Ascending aorta (tissue), 2 donors: Measurements from ENCODE around the gene KRT3. TPM values are rescaled to one million over a fixed set of nuclear protein-coding genes. Genes with fewer than 3 reads are reported as not detected.

ENCODE experiments used
- DNase-seq, 2 donors: peaks; one replicate each; pipeline ENCODE4 v3.0.0-alpha.2; 2019; ENCODE audit warnings: low spot score in 2 of 2
- H3K27ac ChIP-seq, 2 donors: fragments of 200-600 bp; sonication (generic); one replicate each; pipeline ENCODE4 v1.5.1; 2016 to 2017; ENCODE audit warnings: mild to moderate bottlenecking in 1 of 2
- H3K27me3 ChIP-seq: fragments of 200-600 bp; sonication (generic); one replicate; pipeline ENCODE4 v1.5.1; 2017
- H3K36me3 ChIP-seq, 2 donors: fragments of 200-600 bp; sonication (generic); one replicate each; pipeline ENCODE4 v1.5.1; 2016
- H3K4me1 ChIP-seq, 2 donors: fragments of 200-600 bp; sonication (generic); one replicate each; pipeline ENCODE4 v1.5.1; 2016 to 2017; ENCODE audit warnings: mild to moderate bottlenecking in 1 of 2
- H3K4me3 ChIP-seq, 2 donors: fragments of 200-600 bp; sonication (generic); one replicate each; pipeline ENCODE4 v1.5.1; 2016 to 2017; ENCODE audit warnings: mild to moderate bottlenecking in 1 of 2
- H3K9me3 ChIP-seq, 2 donors: fragments of 200-600 bp; sonication (generic); one replicate each; pipeline ENCODE4 v1.5.1; 2016
- CTCF ChIP-seq, 3 experiments: fragments of 200-600 bp in 2 of 3; fragments of 450-650 bp in 1 of 3; sonication (generic) in 2 of 3; IDR thresholded peaks; one replicate each; pipeline ENCODE4 v1.5.1; 2016 to 2019; ENCODE audit warnings: antibody characterized with exemption in 3 of 3, mild to moderate bottlenecking in 1 of 3, moderate library complexity in 1 of 3
- intact Hi-C: fragments of 100-400 bp; cut with DNase I; formaldehyde crosslinking; loops from one replicate; pipeline ENCODE4 v1.15.1; 2023
- total RNA-seq: library from RNA; depleted of rRNA; stranded (reverse); fragments of >200 nt; gene quantifications from one replicate; pipeline ENCODE4 v1.1.0, GENCODE V29; 2016

Gene KRT3
- total RNA-seq, 1 donor from 2014 or later: not detected

GRCh38 chr12:52837413-52837741 lies 41.5 kb upstream of the KRT3 start:
- no peak for DNase-seq
- intact Hi-C loops: no loop called here
- no peak for TF ChIP-seq CTCF (IDR thresholded peaks at IDR 0.05)
- Histone ChIP-seq H3K4me3 (no peak overlapping the region), H3K27me3 (no peaks in the 10 kb centered on the region), H3K9me3 (no peaks in the 10 kb centered on the region), H3K4me1 (no peaks in the 10 kb centered on the region), H3K27ac (no peak overlapping the region), H3K36me3 (no peaks in the 10 kb centered on the region)

- no peak for DNase-seq
- intact Hi-C loops: no loop called here
- TF ChIP-seq CTCF (IDR thresholded peaks at IDR 0.05): no peak
- Histone ChIP-seq H3K4me1 (no peaks in the 10 kb centered on the region), H3K4me3 (no peak overlapping the region), H3K27me3 (no peaks in the 10 kb centered on the region), H3K9me3 (no peaks in the 10 kb centered on the region), H3K27ac (no peak overlapping the region), H3K36me3 (no peaks in the 10 kb centered on the region)
These were observed 40.8 kb upstream of the KRT3 start for GRCh38 chr12:52836491-52837412.

GRCh38 chr12:52836042-52836466 lies 40.1 kb upstream of the KRT3 start:
- DNase-seq: no peak
- Histone ChIP-seq H3K4me3 (no peak overlapping the region), H3K9me3 (no peaks in the 10 kb centered on the region), H3K27me3 (no peaks in the 10 kb centered on the region), H3K36me3 (no peaks in the 10 kb centered on the region), H3K4me1 (no peaks in the 10 kb centered on the region), H3K27ac (no peak overlapping the region)
- no peak for TF ChIP-seq CTCF (IDR thresholded peaks at IDR 0.05)
- intact Hi-C loops: no loop called here

- H3K36me3 ChIP-seq: no peaks in the 10 kb centered on the region
- no peak for TF ChIP-seq CTCF (IDR thresholded peaks at IDR 0.05)
- H3K9me3 ChIP-seq: no peaks in the 10 kb centered on the region
- no peak for DNase-seq
- no peaks in the 10 kb centered on the region for H3K27me3 ChIP-seq
- H3K4me3 ChIP-seq: no peak overlapping the region
- H3K4me1 ChIP-seq: no peaks in the 10 kb centered on the region
- intact Hi-C loops: no loop called here
- no peak overlapping the region for H3K27ac ChIP-seq
These were observed 39.5 kb upstream of the KRT3 start for GRCh38 chr12:52835271-52836041.

- TF ChIP-seq CTCF (IDR thresholded peaks at IDR 0.05): no peak
- H3K27ac ChIP-seq: no peak overlapping the region
- H3K36me3 ChIP-seq: no peaks in the 10 kb centered on the region
- H3K27me3 ChIP-seq: no peaks in the 10 kb centered on the region
- H3K4me1 ChIP-seq: no peaks in the 10 kb centered on the region
- no peaks in the 10 kb centered on the region for H3K9me3 ChIP-seq
- no peak overlapping the region for H3K4me3 ChIP-seq
- no peak for DNase-seq
- intact Hi-C loops: no loop called here
These were observed 38.7 kb upstream of the KRT3 start for GRCh38 chr12:52834727-52835001.
